ENCODE measurements around the gene THNSL1. TPM values are rescaled to one million over a fixed set of nuclear protein-coding genes. Genes with fewer than 3 reads are reported as not detected.

The THNSL1 gene
- total and polyA plus RNA-seq, 9 of the 15 experiments (the other 6 are each of a cell fraction or from before 2014, with no cell fraction given) = 4.5 to 8.6 (median 6.3) TPM

GRCh38 chr10:25075825-25076224, 59.4 kb downstream of the THNSL1 start (continued):
- TF ChIP-seq, protein P1, sequence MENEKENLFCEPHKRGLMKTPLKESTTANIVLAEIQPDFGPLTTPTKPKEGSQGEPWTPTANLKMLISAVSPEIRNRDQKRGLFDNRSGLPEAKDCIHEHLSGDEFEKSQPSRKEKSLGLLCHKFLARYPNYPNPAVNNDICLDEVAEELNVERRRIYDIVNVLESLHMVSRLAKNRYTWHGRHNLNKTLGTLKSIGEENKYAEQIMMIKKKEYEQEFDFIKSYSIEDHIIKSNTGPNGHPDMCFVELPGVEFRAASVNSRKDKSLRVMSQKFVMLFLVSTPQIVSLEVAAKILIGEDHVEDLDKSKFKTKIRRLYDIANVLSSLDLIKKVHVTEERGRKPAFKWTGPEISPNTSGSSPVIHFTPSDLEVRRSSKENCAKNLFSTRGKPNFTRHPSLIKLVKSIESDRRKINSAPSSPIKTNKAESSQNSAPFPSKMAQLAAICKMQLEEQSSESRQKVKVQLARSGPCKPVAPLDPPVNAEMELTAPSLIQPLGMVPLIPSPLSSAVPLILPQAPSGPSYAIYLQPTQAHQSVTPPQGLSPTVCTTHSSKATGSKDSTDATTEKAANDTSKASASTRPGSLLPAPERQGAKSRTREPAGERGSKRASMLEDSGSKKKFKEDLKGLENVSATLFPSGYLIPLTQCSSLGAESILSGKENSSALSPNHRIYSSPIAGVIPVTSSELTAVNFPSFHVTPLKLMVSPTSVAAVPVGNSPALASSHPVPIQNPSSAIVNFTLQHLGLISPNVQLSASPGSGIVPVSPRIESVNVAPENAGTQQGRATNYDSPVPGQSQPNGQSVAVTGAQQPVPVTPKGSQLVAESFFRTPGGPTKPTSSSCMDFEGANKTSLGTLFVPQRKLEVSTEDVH (IDR thresholded peaks at IDR 0.05; ENCODE audit: low read depth, partially characterized antibody) = no peak
- TF ChIP-seq, protein P2, sequence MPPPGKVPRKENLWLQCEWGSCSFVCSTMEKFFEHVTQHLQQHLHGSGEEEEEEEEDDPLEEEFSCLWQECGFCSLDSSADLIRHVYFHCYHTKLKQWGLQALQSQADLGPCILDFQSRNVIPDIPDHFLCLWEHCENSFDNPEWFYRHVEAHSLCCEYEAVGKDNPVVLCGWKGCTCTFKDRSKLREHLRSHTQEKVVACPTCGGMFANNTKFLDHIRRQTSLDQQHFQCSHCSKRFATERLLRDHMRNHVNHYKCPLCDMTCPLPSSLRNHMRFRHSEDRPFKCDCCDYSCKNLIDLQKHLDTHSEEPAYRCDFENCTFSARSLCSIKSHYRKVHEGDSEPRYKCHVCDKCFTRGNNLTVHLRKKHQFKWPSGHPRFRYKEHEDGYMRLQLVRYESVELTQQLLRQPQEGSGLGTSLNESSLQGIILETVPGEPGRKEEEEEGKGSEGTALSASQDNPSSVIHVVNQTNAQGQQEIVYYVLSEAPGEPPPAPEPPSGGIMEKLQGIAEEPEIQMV (tag; conservative IDR thresholded peaks at IDR 0.05; ENCODE audit: low read depth) = no peak
- no peak for TF ChIP-seq ZNF764 (CRISPR knock-in tag; IDR thresholded peaks at IDR 0.05; ENCODE audit: low read depth)
- TF ChIP-seq ZNF121 (CRISPR knock-in tag; conservative IDR thresholded peaks at IDR 0.05) = 0 out of 2 replicates have a peak, but pooled peaks have one; percentile 26
- TF ChIP-seq, protein P3, sequence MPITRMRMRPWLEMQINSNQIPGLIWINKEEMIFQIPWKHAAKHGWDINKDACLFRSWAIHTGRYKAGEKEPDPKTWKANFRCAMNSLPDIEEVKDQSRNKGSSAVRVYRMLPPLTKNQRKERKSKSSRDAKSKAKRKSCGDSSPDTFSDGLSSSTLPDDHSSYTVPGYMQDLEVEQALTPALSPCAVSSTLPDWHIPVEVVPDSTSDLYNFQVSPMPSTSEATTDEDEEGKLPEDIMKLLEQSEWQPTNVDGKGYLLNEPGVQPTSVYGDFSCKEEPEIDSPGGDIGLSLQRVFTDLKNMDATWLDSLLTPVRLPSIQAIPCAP (CRISPR knock-in tag; IDR thresholded peaks at IDR 0.05; ENCODE audit: borderline replicate concordance) = no peak
- TF ChIP-seq ZNF644 (tag; IDR thresholded peaks at IDR 0.05; ENCODE audit: low read depth) = no peak
- no peak for TF ChIP-seq RFX7 (CRISPR knock-in tag; IDR thresholded peaks at IDR 0.05)
- TF ChIP-seq ZFP36 (IDR thresholded peaks at IDR 0.05; ENCODE audit: low read depth, low read length, partially characterized antibody) = no peak
- no peak for TF ChIP-seq CCNT2 (IDR thresholded peaks at IDR 0.05; ENCODE audit: borderline replicate concordance, extremely low read depth, insufficient read length, low read depth, low read length)
- TF ChIP-seq HNRNPH1 (optimal IDR thresholded peaks at IDR 0.05; ENCODE audit: low read depth, low read length) = no peak

Other genes with a start within 250 kb of the THNSL1 start
- gene PRTFDC1, start 64.0 kb upstream of the THNSL1 start, total RNA-seq (2014; rRNA removed) = 6.0 and 7.0 TPM in 2 replicates
- gene PRTFDC1, start 64.0 kb upstream of the THNSL1 start, total RNA-seq (2014; rRNA removed; fragmentation: Illumina TruSeq; extraction: Trizol) = 10.0 and 14.4 TPM in 2 replicates
- gene PRTFDC1, start 64.0 kb upstream of the THNSL1 start, total RNA-seq (2015; rRNA removed; fragmentation: Illumina TruSeq; extraction: Trizol) = 9.4 and 9.5 TPM in 2 replicates
- gene PRTFDC1, start 64.0 kb upstream of the THNSL1 start, total RNA-seq (2021) = 7.5 and 8.0 TPM in 2 replicates
- gene PRTFDC1, start 64.0 kb upstream of the THNSL1 start, polyA plus RNA-seq (2011; rRNA removed) = 17.4 and 27.6 TPM in 2 replicates
- 10.7 and 12.5 TPM in 2 replicates for gene PRTFDC1, start 64.0 kb upstream of the THNSL1 start, polyA plus RNA-seq (2014; fragmentation: Illumina TruSeq; extraction: Trizol)
- gene PRTFDC1, start 64.0 kb upstream of the THNSL1 start, polyA plus RNA-seq (2014; fragmentation: Nextera tagmentation; extraction: Ambion mirVana) = 10 to 100 TPM; 19.0 to 19.7 TPM
- gene PRTFDC1, start 64.0 kb upstream of the THNSL1 start, polyA plus RNA-seq (2014; rRNA removed) = 9.1 TPM in 2 replicates
- 0.12 and 0.14 TPM in 2 replicates for gene ENKUR, start 454 bp upstream of the THNSL1 start, total RNA-seq (2014; rRNA removed)
- gene ENKUR, start 454 bp upstream of the THNSL1 start, total RNA-seq (2014; rRNA removed; fragmentation: Illumina TruSeq; extraction: Trizol) = 0.06 and 0.25 TPM in 2 replicates
- 0.11 TPM in 2 replicates for gene ENKUR, start 454 bp upstream of the THNSL1 start, total RNA-seq (2015; rRNA removed; fragmentation: Illumina TruSeq; extraction: Trizol)
- 0.09 and 0.20 TPM in 2 replicates for gene ENKUR, start 454 bp upstream of the THNSL1 start, total RNA-seq (2021)
- gene ENKUR, start 454 bp upstream of the THNSL1 start, polyA plus RNA-seq (2011; rRNA removed) = 0.19 and 0.46 TPM in 2 replicates
- 0.21 TPM in 1 of 2 replicates, not detected in the other for gene ENKUR, start 454 bp upstream of the THNSL1 start, polyA plus RNA-seq (2014; fragmentation: Illumina TruSeq; extraction: Trizol)
- gene ENKUR, start 454 bp upstream of the THNSL1 start, polyA plus RNA-seq (2014; fragmentation: Nextera tagmentation; extraction: Ambion mirVana) = under 1 TPM; 0.06 to 0.07 TPM
- 0.28 TPM in 1 of 2 replicates, not detected in the other for gene ENKUR, start 454 bp upstream of the THNSL1 start, polyA plus RNA-seq (2014; rRNA removed)
- 4.4 and 5.1 TPM in 2 replicates for gene GPR158, start 158.4 kb downstream of the THNSL1 start, total RNA-seq (2014; rRNA removed)
- gene GPR158, start 158.4 kb downstream of the THNSL1 start, total RNA-seq (2014; rRNA removed; fragmentation: Illumina TruSeq; extraction: Trizol) = 7.6 and 9.2 TPM in 2 replicates
- 7.0 and 7.6 TPM in 2 replicates for gene GPR158, start 158.4 kb downstream of the THNSL1 start, total RNA-seq (2015; rRNA removed; fragmentation: Illumina TruSeq; extraction: Trizol)
- gene GPR158, start 158.4 kb downstream of the THNSL1 start, total RNA-seq (2021) = 4.2 and 5.4 TPM in 2 replicates
- 1.9 and 4.0 TPM in 2 replicates for gene GPR158, start 158.4 kb downstream of the THNSL1 start, polyA plus RNA-seq (2011; rRNA removed)
- gene GPR158, start 158.4 kb downstream of the THNSL1 start, polyA plus RNA-seq (2014; fragmentation: Illumina TruSeq; extraction: Trizol) = 4.1 and 5.9 TPM in 2 replicates
- gene GPR158, start 158.4 kb downstream of the THNSL1 start, polyA plus RNA-seq (2014; fragmentation: Nextera tagmentation; extraction: Ambion mirVana) = 1 to 10 TPM; 4.4 to 5.0 TPM
- gene GPR158, start 158.4 kb downstream of the THNSL1 start, polyA plus RNA-seq (2014; rRNA removed) = 3.5 and 4.4 TPM in 2 replicates